ENCODE results near the gene CALD1. TPM values are rescaled to one million over a fixed set of nuclear protein-coding genes. Genes with fewer than 3 reads are reported as not detected.
A peak's percentile ranks its signal among the peaks of the same experiment; 100 is the strongest.

Gene CALD1
- total RNA-seq, 1 donor from 2014 or later, result 1,941 TPM

DNA sequence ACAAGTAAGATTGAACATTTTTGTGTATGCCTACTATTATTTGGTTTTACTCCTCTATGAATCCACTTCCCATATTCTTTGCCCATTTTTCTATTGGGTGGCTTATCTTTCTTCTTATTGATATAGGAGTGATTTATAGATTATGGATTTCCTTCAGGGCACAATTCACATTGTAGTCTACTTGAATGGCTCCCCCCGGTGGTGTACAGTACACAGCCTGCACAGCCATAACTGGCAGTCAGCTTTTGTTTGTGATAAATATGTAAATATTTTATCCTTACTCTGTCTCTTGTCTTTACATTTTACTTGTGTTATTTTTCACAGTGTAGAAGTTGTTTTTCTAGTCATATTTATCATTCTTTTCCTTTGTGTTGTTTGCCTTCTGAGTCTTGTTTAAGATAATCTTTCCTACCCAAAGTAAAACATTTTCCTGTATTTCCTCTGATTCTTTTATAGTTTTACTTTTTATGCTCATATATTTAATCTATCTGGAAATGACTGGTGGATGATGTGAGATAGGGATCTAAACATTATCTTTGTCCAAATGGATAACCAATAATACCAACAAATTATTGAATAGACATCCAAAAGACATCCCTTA, 23.9 kb upstream of the CALD1 start:
- Mint-ChIP-seq H3K27ac (ENCODE audit: unreplicated experiment) (peak overlapping the region; percentile 43), H3K36me3 (ENCODE audit: low read depth) (no peaks in the 10 kb centered on the region), H3K27me3 (ENCODE audit: low read depth) (no peaks in the 10 kb centered on the region), H3K4me3 (ENCODE audit: unreplicated experiment) (no peak overlapping the region), H3K9me3 (ENCODE audit: low read depth) (peaks cover 3% of the 10 kb centered on the region), H3K4me1 (ENCODE audit: low read depth) (peaks cover 67% of the 10 kb centered on the region)
- peak; percentile 89 for TF ChIP-seq CTCF (IDR thresholded peaks at IDR 0.05)
- no peak for DNase-seq (ENCODE audit: low spot score)

DNA sequence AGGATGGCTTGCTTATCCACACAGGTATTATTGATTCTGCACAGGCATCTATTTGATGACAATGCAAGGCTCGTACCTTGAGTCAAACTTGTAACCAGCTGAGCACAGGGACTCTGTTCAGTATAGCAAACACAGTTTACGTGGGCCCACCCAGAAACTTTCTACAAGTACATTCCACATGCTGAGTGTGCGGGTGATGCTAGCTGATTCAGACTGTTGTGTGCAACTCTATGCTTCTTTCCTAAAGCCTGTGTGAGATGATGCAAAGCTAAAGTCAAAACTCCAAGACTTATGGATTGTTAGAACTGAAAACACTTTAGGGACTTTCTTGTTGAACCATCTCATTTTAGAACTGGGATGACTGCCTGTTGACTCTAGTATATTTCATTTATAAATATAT, 21.5 kb upstream of the CALD1 start:
- H3K4me1 Mint-ChIP-seq (ENCODE audit: low read depth), result peaks cover 70% of the 10 kb centered on the region
- no peaks in the 10 kb centered on the region for H3K27me3 Mint-ChIP-seq (ENCODE audit: low read depth)
- H3K27ac Mint-ChIP-seq (ENCODE audit: unreplicated experiment), result no peak overlapping the region
- H3K36me3 Mint-ChIP-seq (ENCODE audit: low read depth), result no peaks in the 10 kb centered on the region
- no peak for TF ChIP-seq CTCF (IDR thresholded peaks at IDR 0.05)
- H3K4me3 Mint-ChIP-seq (ENCODE audit: unreplicated experiment), result no peak overlapping the region
- no peak for DNase-seq (ENCODE audit: low spot score)
- peaks cover 3% of the 10 kb centered on the region for H3K9me3 Mint-ChIP-seq (ENCODE audit: low read depth)

DNA sequence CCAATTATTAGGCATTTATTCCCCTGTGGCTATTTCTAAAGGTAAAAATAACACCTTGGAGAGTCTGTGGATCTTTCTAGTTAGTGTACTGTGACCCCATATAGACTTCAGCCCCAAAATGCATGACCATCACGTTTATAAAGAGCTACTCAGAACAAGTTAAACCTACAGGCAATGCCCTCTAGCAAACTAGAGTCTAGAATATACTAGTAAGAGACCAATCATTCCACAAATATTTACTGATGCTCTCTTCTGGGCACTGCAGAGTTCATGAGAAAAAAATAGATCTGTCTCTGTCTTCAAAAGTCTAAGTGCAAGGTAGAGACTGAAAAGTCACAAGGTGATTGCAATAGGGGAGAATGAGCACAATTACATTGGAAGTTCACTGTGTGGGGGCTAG, 20.5 kb upstream of the CALD1 start:
- Mint-ChIP-seq H3K27ac (ENCODE audit: unreplicated experiment) (peak overlapping the region; percentile 32), H3K27me3 (ENCODE audit: low read depth) (no peaks in the 10 kb centered on the region), H3K4me3 (ENCODE audit: unreplicated experiment) (no peak overlapping the region)

DNA sequence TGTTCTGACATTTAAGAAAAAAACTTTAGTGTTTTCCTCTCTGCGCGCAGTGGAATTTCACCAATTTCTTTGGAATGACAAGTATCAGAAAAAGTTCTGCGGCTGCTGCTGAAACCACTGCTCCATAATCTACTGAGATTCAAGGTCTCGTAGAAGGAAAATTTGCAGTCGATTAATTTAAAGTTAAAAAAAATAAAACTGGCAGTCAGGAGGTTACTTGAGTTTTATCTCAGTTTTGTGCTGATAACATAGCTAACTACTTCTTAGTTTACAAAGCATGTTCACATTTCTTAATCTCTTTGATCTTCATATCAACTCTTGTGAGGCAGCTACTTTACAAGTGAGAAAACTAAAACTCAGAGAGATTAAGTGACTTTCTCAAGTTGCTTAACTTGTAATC, 18.2 kb upstream of the CALD1 start:
- no peak for TF ChIP-seq CTCF (IDR thresholded peaks at IDR 0.05)
- no peaks in the 10 kb centered on the region for H3K27me3 Mint-ChIP-seq (ENCODE audit: low read depth)
- peak overlapping the region; percentile 3 for H3K4me3 Mint-ChIP-seq (ENCODE audit: unreplicated experiment)
- peaks cover 3% of the 10 kb centered on the region for H3K9me3 Mint-ChIP-seq (ENCODE audit: low read depth)
- no peak for DNase-seq (ENCODE audit: low spot score)
- H3K36me3 Mint-ChIP-seq (ENCODE audit: low read depth), result no peaks in the 10 kb centered on the region
- peak overlapping the region; percentile 93 for H3K27ac Mint-ChIP-seq (ENCODE audit: unreplicated experiment)
- H3K4me1 Mint-ChIP-seq (ENCODE audit: low read depth), result peaks cover 80% of the 10 kb centered on the region

More for the DNA sequence above, 20.5 kb upstream of the CALD1 start:
- H3K36me3 Mint-ChIP-seq (ENCODE audit: low read depth), result no peaks in the 10 kb centered on the region
- no peak for TF ChIP-seq CTCF (IDR thresholded peaks at IDR 0.05)
- no peak for DNase-seq (ENCODE audit: low spot score)
- peaks cover 71% of the 10 kb centered on the region for H3K4me1 Mint-ChIP-seq (ENCODE audit: low read depth)
- peaks cover 3% of the 10 kb centered on the region for H3K9me3 Mint-ChIP-seq (ENCODE audit: low read depth)

- Mint-ChIP-seq H3K4me3 (ENCODE audit: unreplicated experiment) (no peak overlapping the region), H3K27me3 (ENCODE audit: low read depth) (no peaks in the 10 kb centered on the region), H3K36me3 (ENCODE audit: low read depth) (no peaks in the 10 kb centered on the region), H3K4me1 (ENCODE audit: low read depth) (peaks cover 90% of the 10 kb centered on the region), H3K27ac (ENCODE audit: unreplicated experiment) (peak overlapping the region; percentile 42), H3K9me3 (ENCODE audit: low read depth) (peaks cover 3% of the 10 kb centered on the region)
- no peak for DNase-seq (ENCODE audit: low spot score)
- TF ChIP-seq CTCF (IDR thresholded peaks at IDR 0.05), result no peak
These were observed 15.5 kb upstream of the CALD1 start for GRCh38 chr7:134763960-134764359.

All from chondrocyte (in vitro differentiated cells).